WTC11 (cell line): ENCODE results near the gene ATPAF1. TPM values are rescaled to one million over a fixed set of nuclear protein-coding genes. Genes with fewer than 3 reads are reported as not detected.
A peak's percentile ranks its signal among the peaks of the same experiment; 100 is the strongest.

Experiments
- ATAC-seq: fragments of 200-7000 bp; cut with Tn5 transposase; 2 replicates; pipeline ENCODE4 v1.10.0; 2021; ENCODE audit warnings: mild to moderate bottlenecking, moderate library complexity
- CTCF ChIA-PET: fragments of 300-600 bp; sonication (Branson Sonifier 250); formaldehyde crosslinking; loops from one replicate; lab custom pipeline; 2021; ENCODE audit warnings: antibody characterized with exemption; lab: Charles Lee
- POLR2A ChIA-PET: fragments of 350-600 bp; sonication (Branson Sonifier 250); formaldehyde crosslinking; loops from one replicate; lab custom pipeline; 2021; ENCODE audit warnings: antibody characterized with exemption; lab: Charles Lee
- DNase-seq: peaks from one replicate; pipeline ENCODE4 v3.0.0; 2021; ENCODE audit warnings: low spot score
- H3K27ac Mint-ChIP-seq: 2 replicates; pipeline ENCODE4 v1.8.0; 2021; ENCODE audit warnings: mixed read lengths
- H3K27me3 Mint-ChIP-seq: 2 replicates; pipeline ENCODE4 v1.8.0; 2021; ENCODE audit warnings: low read depth, mild to moderate bottlenecking, moderate library complexity, mixed read lengths
- H3K36me3 Mint-ChIP-seq: 2 replicates; pipeline ENCODE4 v1.8.0; 2021; ENCODE audit warnings: mixed read lengths
- H3K4me1 Mint-ChIP-seq: 2 replicates; pipeline ENCODE4 v1.8.0; 2022; ENCODE audit warnings: mixed read lengths
- H3K4me3 Mint-ChIP-seq: 2 replicates; pipeline ENCODE4 v1.8.0; 2021; ENCODE audit warnings: mild to moderate bottlenecking, moderate library complexity, mixed read lengths
- H3K9me3 Mint-ChIP-seq: 2 replicates; pipeline ENCODE4 v1.8.0; 2021; ENCODE audit warnings: mixed read lengths
- ARID4B ChIP-seq: sonication (generic); formaldehyde crosslinking; IDR thresholded peaks from 2 replicates; pipeline ENCODE4 v1.8.0; 2023; ENCODE audit warnings: missing genetic modification reagents, mild to moderate bottlenecking, borderline replicate concordance
- ATF2 ChIP-seq: sonication (generic); formaldehyde crosslinking; IDR thresholded peaks from 2 replicates; pipeline ENCODE4 v1.8.1; 2022; ENCODE audit warnings: low read depth, missing genetic modification reagents, borderline replicate concordance
- CBFB ChIP-seq: sonication (generic); formaldehyde crosslinking; IDR thresholded peaks from 2 replicates; pipeline ENCODE4 v1.8.1; 2022; ENCODE audit warnings: mild to moderate bottlenecking, low read depth, missing genetic modification reagents
- CREB1 ChIP-seq: sonication (generic); formaldehyde crosslinking; IDR thresholded peaks from 2 replicates; pipeline ENCODE4 v1.8.0; 2023; ENCODE audit warnings: mild to moderate bottlenecking, missing genetic modification reagents
- CTCF ChIP-seq: fragments of 200-600 bp; IDR thresholded peaks from 2 replicates; pipeline ENCODE4 v1.8.0; 2022; ENCODE audit warnings: antibody characterized with exemption
- ELF4 ChIP-seq: sonication (generic); formaldehyde crosslinking; IDR thresholded peaks from 2 replicates; pipeline ENCODE4 v1.8.1; 2022; ENCODE audit warnings: low read depth, mild to moderate bottlenecking, moderate library complexity, missing genetic modification reagents
- ETV6 ChIP-seq: sonication (generic); formaldehyde crosslinking; IDR thresholded peaks from 2 replicates; pipeline ENCODE4 v1.8.1; 2022; ENCODE audit warnings: mild to moderate bottlenecking, missing genetic modification reagents
- FOXK1 ChIP-seq: sonication (generic); formaldehyde crosslinking; IDR thresholded peaks from 2 replicates; pipeline ENCODE4 v1.8.0; 2022; ENCODE audit warnings: mild to moderate bottlenecking, moderate library complexity, missing genetic modification reagents
- GRHL2 ChIP-seq: fragments of 250-450 bp; sonication (Bioruptor Pico); IDR thresholded peaks from 2 replicates; pipeline ENCODE4 v1.8.0; 2022; ENCODE audit warnings: mild to moderate bottlenecking, moderate library complexity; ENCODE audit not compliant: insufficient replicate concordance, severe bottlenecking
- GTF2I ChIP-seq: fragments of 250-450 bp; sonication (Bioruptor Pico); conservative IDR thresholded peaks from 2 replicates; pipeline ENCODE4 v1.4.0; 2021; ENCODE audit warnings: mild to moderate bottlenecking
- IRF2 ChIP-seq: sonication (generic); formaldehyde crosslinking; IDR thresholded peaks from 2 replicates; pipeline ENCODE4 v1.8.0; 2022; ENCODE audit warnings: low read depth, missing genetic modification reagents, borderline replicate concordance
- NR2C2 ChIP-seq: sonication (generic); formaldehyde crosslinking; IDR thresholded peaks from 2 replicates; pipeline ENCODE4 v1.8.0; 2022; ENCODE audit warnings: mild to moderate bottlenecking, missing genetic modification reagents
- NR3C1 ChIP-seq: sonication (generic); formaldehyde crosslinking; conservative IDR thresholded peaks from 2 replicates; pipeline ENCODE4 v1.8.1; 2023; ENCODE audit warnings: low read depth, mild to moderate bottlenecking, missing genetic modification reagents
- OVOL2 ChIP-seq: fragments of 250-450 bp; sonication (Bioruptor Pico); IDR thresholded peaks from 2 replicates; pipeline ENCODE4 v1.9.0; 2021; ENCODE audit warnings: mild to moderate bottlenecking, borderline replicate concordance
- RELA ChIP-seq: sonication (generic); formaldehyde crosslinking; IDR thresholded peaks from 2 replicates; pipeline ENCODE4 v1.8.1; 2022; ENCODE audit warnings: missing genetic modification reagents, mild to moderate bottlenecking, borderline replicate concordance
- SMAD4 ChIP-seq: sonication (generic); formaldehyde crosslinking; IDR thresholded peaks from 2 replicates; pipeline ENCODE4 v1.8.0; 2022; ENCODE audit warnings: mild to moderate bottlenecking, missing genetic modification reagents
- TEAD4 ChIP-seq: sonication (generic); formaldehyde crosslinking; IDR thresholded peaks from 2 replicates; pipeline ENCODE4 v1.8.0; 2022; ENCODE audit warnings: mild to moderate bottlenecking, missing genetic modification reagents
- USF1 ChIP-seq: sonication (generic); formaldehyde crosslinking; IDR thresholded peaks from 2 replicates; pipeline ENCODE4 v1.8.0; 2022; ENCODE audit warnings: mild to moderate bottlenecking, missing genetic modification reagents
- ZBTB21 ChIP-seq: sonication (generic); formaldehyde crosslinking; IDR thresholded peaks from 2 replicates; pipeline ENCODE4 v1.8.1; 2023; ENCODE audit warnings: mild to moderate bottlenecking, missing genetic modification reagents, borderline replicate concordance
- ZBTB43 ChIP-seq: sonication (generic); formaldehyde crosslinking; IDR thresholded peaks from 2 replicates; pipeline ENCODE4 v1.8.1; 2023; ENCODE audit warnings: mild to moderate bottlenecking, missing genetic modification reagents
- ZNF219 ChIP-seq: sonication (generic); formaldehyde crosslinking; IDR thresholded peaks from 2 replicates; pipeline ENCODE4 v1.8.0; 2023; ENCODE audit warnings: missing genetic modification reagents, mild to moderate bottlenecking, borderline replicate concordance
- total RNA-seq: library from RNA; stranded (reverse); gene quantifications from 3 replicates; pipeline ENCODE4 v1.2.3, GENCODE V29; 2021

ATPAF1 gene
- total RNA-seq, 1 experiment from 2014 or later, result 35.7 TPM

GRCh38 chr1:46623743-46624644 is 44.2 kb downstream of the ATPAF1 start (continued):
- TF ChIP-seq ARID4B (CRISPR knock-in tag) (no peak), SMAD4 (CRISPR knock-in tag) (no peak), GRHL2 (CRISPR knock-in tag) (no peak), RELA (CRISPR knock-in tag) (no peak), CREB1 (CRISPR knock-in tag) (no peak)

- H3K27me3 Mint-ChIP-seq, result peaks cover 21% of the 10 kb centered on the region
- H3K4me3 Mint-ChIP-seq, result no peak overlapping the region
- ChIA-PET CTCF (interaction anchor here (0.6 to 3.7 kb wide), 25 partner anchors 8 to 557 kb away, joined by 3 to 18 read pairs (median 4); partner anchors contain the start of genes ATPAF1, EFCAB14 and MKNK1), POLR2A (interaction anchor here (0.5 to 0.6 kb wide), 2 partner anchors 18 to 59 kb away, joined by 3 read pairs; no protein-coding TSS in a partner anchor)
- H3K36me3 Mint-ChIP-seq, result no peaks in the 10 kb centered on the region
- no peak overlapping the region for H3K27ac Mint-ChIP-seq
- H3K9me3 Mint-ChIP-seq, result no peaks in the 10 kb centered on the region
- H3K4me1 Mint-ChIP-seq, result peaks cover 5% of the 10 kb centered on the region
- peak; percentile 59 for DNase-seq
- TF ChIP-seq IRF2 (CRISPR knock-in tag) (no peak), ZBTB21 (CRISPR knock-in tag) (no peak), ATF2 (CRISPR knock-in tag) (no peak), CTCF (peak; percentile 23; the same call in 1 of the 2 replicates), ELF4 (CRISPR knock-in tag) (no peak), FOXK1 (CRISPR knock-in tag) (no peak), ETV6 (CRISPR knock-in tag) (no peak)
- peak; percentile 93 for ATAC-seq
Measured at GRCh38 chr1:46622344-46622743, 45.8 kb downstream of the ATPAF1 start.

- POLR2A ChIA-PET, result interaction anchor here (0.5 to 0.6 kb wide), 2 partner anchors 17 to 58 kb away, joined by 3 read pairs; no protein-coding TSS in a partner anchor
- no peak overlapping the region for H3K4me3 Mint-ChIP-seq
- no peak for DNase-seq
- no peak overlapping the region for H3K27ac Mint-ChIP-seq
- CTCF ChIA-PET, result interaction anchor here (0.6 to 3.7 kb wide), 24 partner anchors 8 to 148 kb away, joined by 3 to 18 read pairs (median 4); partner anchors contain the start of genes ATPAF1, EFCAB14 and MKNK1
- no peaks in the 10 kb centered on the region for H3K36me3 Mint-ChIP-seq
- H3K9me3 Mint-ChIP-seq, result no peaks in the 10 kb centered on the region
- ATAC-seq, result no peak
- peaks cover 25% of the 10 kb centered on the region for H3K27me3 Mint-ChIP-seq
- TF ChIP-seq FOXK1 (CRISPR knock-in tag) (no peak), ZNF219 (CRISPR knock-in tag) (no peak), ZBTB43 (CRISPR knock-in tag) (no peak), NR2C2 (CRISPR knock-in tag) (no peak), OVOL2 (CRISPR knock-in tag) (no peak), TEAD4 (CRISPR knock-in tag) (no peak), GTF2I (CRISPR knock-in tag) (no peak), NR3C1 (CRISPR knock-in tag) (no peak), USF1 (CRISPR knock-in tag) (no peak), CBFB (CRISPR knock-in tag) (no peak)
- peaks cover 9% of the 10 kb centered on the region for H3K4me1 Mint-ChIP-seq
Measured at GRCh38 chr1:46621930-46622329, 46.2 kb downstream of the ATPAF1 start.
